Omental fat pad (tissue), 4 donors: ENCODE results near the gene TPPP3. TPM values are rescaled to one million over a fixed set of nuclear protein-coding genes. Genes with fewer than 3 reads are reported as not detected.

Source experiments
- ATAC-seq: fragments of 150-250 bp; one replicate; pipeline ENCODE4 v1.9.1; 2016; ENCODE audit warnings: mild to moderate bottlenecking, moderate library complexity; ENCODE audit not compliant: low FRiP score
- DNase-seq: peaks from one replicate; pipeline ENCODE4 v3.0.0-alpha.2; 2019; ENCODE audit warnings: low spot score
- CTCF ChIP-seq, 3 donors: fragments of 450-650 bp; IDR thresholded peaks; one replicate each; pipeline ENCODE4 v1.5.1; 2016 to 2017; ENCODE audit warnings: antibody characterized with exemption in 3 of 3, mild to moderate bottlenecking in 3 of 3, moderate library complexity in 2 of 3
- total RNA-seq, 4 donors: library from RNA; depleted of rRNA; stranded (reverse); fragments of >200 nt; gene quantifications; one replicate each; pipeline ENCODE4 v1.1.0, GENCODE V29; 2016

TPPP3 gene
- total RNA-seq, 4 donors from 2014 or later = 1.0 to 24.9 (median 8.9) TPM

- no peak for ATAC-seq
- no peak for TF ChIP-seq CTCF (IDR thresholded peaks at IDR 0.05)
- DNase-seq = no peak
These were observed 19.0 kb upstream of the TPPP3 start for GRCh38 chr16:67412294-67412693.

DNA sequence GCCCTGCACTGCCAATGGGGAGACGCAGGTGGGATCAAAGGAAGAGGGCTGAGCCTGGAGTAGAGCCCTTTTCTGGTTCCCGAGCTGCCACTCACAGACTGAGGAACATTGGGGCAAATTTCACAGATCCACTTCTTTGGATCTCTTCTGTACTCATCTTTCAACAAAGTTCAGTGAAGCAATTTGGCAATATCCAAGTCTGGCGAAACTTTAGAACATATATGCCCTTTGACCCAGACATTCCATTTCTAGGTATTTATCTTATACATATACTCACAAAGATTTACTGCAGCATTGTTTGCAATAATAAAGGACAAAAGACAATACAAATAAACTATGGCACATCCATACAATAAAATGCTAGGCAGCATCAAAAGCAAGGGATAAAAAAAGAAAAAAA lies 18.0 kb upstream of the TPPP3 start:
- DNase-seq (no peak), ATAC-seq (no peak)
- no peak for TF ChIP-seq CTCF (IDR thresholded peaks at IDR 0.05)

DNA sequence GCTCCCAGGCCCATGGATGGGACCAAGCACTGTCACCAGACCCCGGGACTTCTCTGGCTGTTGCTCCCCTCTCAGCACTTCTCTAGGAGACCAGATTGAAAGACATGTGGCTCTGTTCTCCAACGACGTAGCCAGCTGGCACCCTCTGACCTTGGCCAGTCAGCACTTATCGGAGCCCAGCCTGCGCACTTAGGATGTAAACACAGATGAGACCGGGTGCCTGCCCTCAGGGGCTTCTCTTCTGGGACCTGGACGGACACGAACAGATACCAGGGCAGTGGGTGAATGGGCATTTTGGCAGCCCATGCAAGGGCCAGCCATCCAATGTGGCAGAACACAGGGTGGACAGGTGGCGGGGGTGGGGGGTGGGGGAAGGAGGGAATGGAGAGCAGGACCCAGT lies 16.3 kb upstream of the TPPP3 start:
- DNase-seq (no peak), ATAC-seq (no peak)
- TF ChIP-seq CTCF (IDR thresholded peaks at IDR 0.05) = no peak

GRCh38 chr16:67407788-67408452 lies 14.6 kb upstream of the TPPP3 start:
- DNase-seq (no peak), ATAC-seq (no peak)
- no peak for TF ChIP-seq CTCF (IDR thresholded peaks at IDR 0.05)

- TF ChIP-seq CTCF (IDR thresholded peaks at IDR 0.05) = no peak
- ATAC-seq (no peak), DNase-seq (no peak)
These were observed 14.0 kb upstream of the TPPP3 start for GRCh38 chr16:67407176-67407787.

GRCh38 chr16:67406111-67406971 lies 13.0 kb upstream of the TPPP3 start:
- ATAC-seq (no peak), DNase-seq (no peak)
- TF ChIP-seq CTCF (IDR thresholded peaks at IDR 0.05) = no peak
